A673 (cell line): ENCODE measurements around the gene NFATC2. TPM values are rescaled to one million over a fixed set of nuclear protein-coding genes. Genes with fewer than 3 reads are reported as not detected.

Source experiments
- BruUV-seq: library from RNA; stranded (reverse); fragments of 400-500 nt; replicated peaks from 2 replicates; lab custom pipeline; 2021; lab: Mats Ljungman, UMichigan
- CTCF ChIA-PET: fragments of 300-600 bp; sonication (Branson Sonifier 250); formaldehyde crosslinking; loops from one replicate; lab custom pipeline; 2022; ENCODE audit warnings: antibody characterized with exemption; lab: Charles Lee
- POLR2A ChIA-PET: fragments of 300-600 bp; sonication (Branson Sonifier 250); formaldehyde crosslinking; loops from one replicate; lab custom pipeline; 2022; ENCODE audit warnings: antibody characterized with exemption; ENCODE audit not compliant: low non-redundant PET; lab: Charles Lee
- DNase-seq: peaks from one replicate; pipeline ENCODE4 v3.0.0-alpha.2; 2015; ENCODE audit warnings: low spot score
- H3K27ac ChIP-seq: fragments of 200-600 bp; sonication (generic); 2 replicates; pipeline ENCODE4 v1.5.1; 2016; ENCODE audit warnings: mixed run types, low read depth, mild to moderate bottlenecking, mixed read lengths, antibody characterized with exemption, low read length; ENCODE audit not compliant: poor library complexity, severe bottlenecking
- H3K27me3 ChIP-seq: fragments of 200-600 bp; sonication (generic); replicated peaks from 2 replicates; pipeline ENCODE4 v1.6.1; 2017; ENCODE audit warnings: mixed run types, low read depth, mild to moderate bottlenecking, mixed read lengths, antibody characterized with exemption, low read length; ENCODE audit not compliant: insufficient read depth, poor library complexity
- H3K36me3 ChIP-seq: fragments of 200-600 bp; sonication (generic); 2 replicates; pipeline ENCODE4 v1.6.1; 2016; ENCODE audit warnings: mixed run types, mild to moderate bottlenecking, mixed read lengths, antibody characterized with exemption, low read length; ENCODE audit not compliant: insufficient read depth, poor library complexity, severe bottlenecking
- H3K4me1 ChIP-seq: fragments of 200-600 bp; sonication (generic); 2 replicates; pipeline ENCODE4 v1.6.1; 2017; ENCODE audit warnings: mixed run types, mild to moderate bottlenecking, mixed read lengths, antibody characterized with exemption, low read length; ENCODE audit not compliant: insufficient read depth, poor library complexity, severe bottlenecking
- H3K4me3 ChIP-seq: fragments of 200-600 bp; sonication (generic); 2 replicates; pipeline ENCODE4 v1.5.1; 2016; ENCODE audit warnings: low read depth, mixed run types, mild to moderate bottlenecking, mixed read lengths, low read length; ENCODE audit not compliant: poor library complexity, severe bottlenecking
- H3K9me3 ChIP-seq: fragments of 200-600 bp; sonication (generic); 2 replicates; pipeline ENCODE4 v1.6.1; 2016; ENCODE audit warnings: mixed run types, low read depth, mild to moderate bottlenecking, mixed read lengths, antibody characterized with exemption, low read length; ENCODE audit not compliant: poor library complexity, severe bottlenecking
- CTCF ChIP-seq: fragments of 300-800, 200-600 bp; sonication (generic); conservative IDR thresholded peaks from 2 replicates; pipeline ENCODE4 v1.5.1; 2017; ENCODE audit warnings: low read depth, mild to moderate bottlenecking, antibody characterized with exemption, low read length, moderate library complexity, mixed read lengths
- EZH2 ChIP-seq: fragments of 200-600 bp; sonication (generic); IDR thresholded peaks from 2 replicates; pipeline ENCODE4 v1.6.1; 2017; ENCODE audit warnings: borderline replicate concordance, low read depth, mild to moderate bottlenecking, mixed read lengths, antibody characterized with exemption, low read length; ENCODE audit not compliant: poor library complexity, severe bottlenecking
- intact Hi-C: fragments of 100-400 bp; cut with micrococcal nuclease; formaldehyde crosslinking; loops from one replicate; pipeline ENCODE4 v1.10.0; 2022; ENCODE audit not compliant: unreplicated experiment
- total RNA-seq: library from RNA; stranded (reverse); gene quantifications from 2 replicates; pipeline ENCODE4 v1.2.3, GENCODE V29; 2021

NFATC2 gene
- total RNA-seq, 1 experiment from 2014 or later: 0.64 TPM

DNA sequence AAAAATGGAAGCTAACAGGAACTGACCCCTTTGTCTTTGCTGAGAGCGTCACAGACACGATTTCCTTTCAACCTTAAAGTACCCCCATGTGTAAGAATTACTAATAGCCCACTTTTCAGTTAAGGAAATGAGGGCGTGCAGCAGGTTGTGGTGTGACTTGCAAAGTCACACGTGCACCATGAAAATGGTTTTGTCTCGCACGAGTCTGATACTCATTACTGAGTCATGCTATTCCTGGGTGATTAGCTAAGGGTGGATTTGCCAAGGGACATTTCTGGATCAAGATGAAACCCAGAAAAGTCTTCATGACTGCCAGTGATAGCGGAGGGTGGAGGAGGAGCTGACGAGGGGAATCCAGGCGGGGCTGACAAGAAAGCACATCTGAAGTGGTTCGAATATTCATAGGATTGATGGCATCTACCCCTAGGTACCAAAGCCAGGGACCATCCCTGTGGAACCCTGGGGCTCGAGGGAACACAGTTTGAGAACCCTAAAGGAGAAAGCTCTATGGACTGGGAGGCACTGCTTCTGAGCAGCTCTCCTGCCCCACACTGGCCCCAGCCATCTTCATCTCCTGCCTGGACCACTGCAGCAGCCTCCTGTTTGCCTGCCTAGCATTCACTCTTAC, 12.1 kb upstream of the NFATC2 start:
- CTCF ChIA-PET: no interaction called here
- no TSS peak for BruUV-seq
- no peaks in the 10 kb centered on the region for H3K27me3 ChIP-seq
- POLR2A ChIA-PET: no interaction called here
- intact Hi-C loops: no loop called here
- H3K27ac ChIP-seq: no peak overlapping the region
- H3K4me3 ChIP-seq: no peak overlapping the region
- no peaks in the 10 kb centered on the region for H3K9me3 ChIP-seq
- no peaks in the 10 kb centered on the region for H3K36me3 ChIP-seq
- DNase-seq: no peak
- TF ChIP-seq CTCF (no peak), EZH2 (no peak)
- H3K4me1 ChIP-seq: peaks cover 5% of the 10 kb centered on the region

DNA sequence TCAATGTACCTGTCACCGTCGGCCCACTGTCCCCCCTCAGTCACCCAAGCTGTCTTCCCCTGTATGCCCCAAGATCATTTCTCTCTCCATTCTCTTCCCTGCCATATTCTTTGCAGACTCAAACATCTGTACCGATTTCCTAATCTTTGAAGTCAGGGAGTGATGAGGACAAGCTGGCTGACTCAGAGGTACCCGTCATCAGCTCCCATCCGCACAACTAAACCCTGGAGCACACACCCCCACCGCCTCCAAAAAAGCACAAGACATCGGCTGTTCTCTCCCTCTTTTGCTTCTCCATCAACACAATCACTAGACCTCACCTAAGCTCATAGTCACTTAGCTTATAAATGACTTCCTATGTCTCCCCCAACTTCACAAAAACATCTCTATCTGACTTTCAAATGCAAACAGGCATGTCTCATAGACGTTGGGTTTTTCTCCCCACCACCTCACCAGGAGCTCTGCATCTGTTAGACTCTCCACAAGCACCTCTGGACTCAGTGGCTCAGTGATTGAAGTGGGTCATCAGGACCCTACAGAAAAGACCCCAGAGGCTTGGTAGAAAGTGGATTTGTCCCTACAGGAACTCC, 11.5 kb upstream of the NFATC2 start:
- Histone ChIP-seq H3K27ac (no peak overlapping the region), H3K36me3 (no peaks in the 10 kb centered on the region), H3K9me3 (no peaks in the 10 kb centered on the region), H3K4me3 (no peak overlapping the region), H3K27me3 (no peaks in the 10 kb centered on the region), H3K4me1 (peaks cover 5% of the 10 kb centered on the region)
- DNase-seq: no peak
- ChIA-PET POLR2A (interaction anchor here (0.6 kb wide), 1 partner anchor 245 kb away, joined by 3 read pairs; no protein-coding TSS in a partner anchor), CTCF (no interaction called here)
- TF ChIP-seq EZH2 (no peak), CTCF (no peak)
- intact Hi-C loops: no loop called here
- BruUV-seq: no TSS peak

DNA sequence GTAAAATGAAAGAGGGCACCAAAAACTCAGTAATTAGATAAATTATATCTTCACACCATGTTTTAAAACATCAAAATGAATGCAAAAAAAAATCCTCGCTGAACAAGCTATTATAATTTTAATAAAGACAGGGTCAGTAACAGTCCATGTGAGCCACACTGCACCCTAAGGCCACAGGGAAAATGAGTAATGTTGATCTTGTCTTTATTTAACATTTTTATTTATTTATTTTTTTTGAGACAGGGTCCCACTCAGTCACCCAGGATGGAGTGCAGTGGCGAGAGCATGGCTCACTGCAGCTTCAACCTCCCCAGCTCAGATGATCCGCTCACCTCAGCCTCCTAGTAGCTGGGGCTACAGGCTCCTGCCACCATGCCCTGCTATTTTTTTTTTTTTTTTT, 8.7 kb upstream of the NFATC2 start:
- CTCF ChIA-PET: no interaction called here

More for the DNA sequence above, 8.7 kb upstream of the NFATC2 start:
- TF ChIP-seq EZH2 (no peak), CTCF (no peak)
- no peaks in the 10 kb centered on the region for H3K4me1 ChIP-seq
- intact Hi-C loops: no loop called here
- H3K27me3 ChIP-seq: no peaks in the 10 kb centered on the region
- POLR2A ChIA-PET: no interaction called here
- no peaks in the 10 kb centered on the region for H3K36me3 ChIP-seq
- H3K4me3 ChIP-seq: no peak overlapping the region
- no peak overlapping the region for H3K27ac ChIP-seq
- DNase-seq: no peak
- no TSS peak for BruUV-seq
- no peaks in the 10 kb centered on the region for H3K9me3 ChIP-seq
